GM12875 (cell line): ENCODE results near the gene TMEM8B.

Source experiments
- H3K4me3 ChIP-seq: one replicate; pipeline ENCODE4 v1.5.1; 2011; ENCODE audit warnings: low read depth, low read length, control low read depth
- TF ChIP-seq, protein P1 (sequence below): IDR thresholded peaks from 2 replicates; pipeline ENCODE4 v1.5.1; 2011; ENCODE audit warnings: low read depth, mild to moderate bottlenecking, control low read depth, inconsistent platforms, low read length, moderate library complexity, borderline replicate concordance; ENCODE audit not compliant: insufficient read depth

TMEM8B gene

DNA sequence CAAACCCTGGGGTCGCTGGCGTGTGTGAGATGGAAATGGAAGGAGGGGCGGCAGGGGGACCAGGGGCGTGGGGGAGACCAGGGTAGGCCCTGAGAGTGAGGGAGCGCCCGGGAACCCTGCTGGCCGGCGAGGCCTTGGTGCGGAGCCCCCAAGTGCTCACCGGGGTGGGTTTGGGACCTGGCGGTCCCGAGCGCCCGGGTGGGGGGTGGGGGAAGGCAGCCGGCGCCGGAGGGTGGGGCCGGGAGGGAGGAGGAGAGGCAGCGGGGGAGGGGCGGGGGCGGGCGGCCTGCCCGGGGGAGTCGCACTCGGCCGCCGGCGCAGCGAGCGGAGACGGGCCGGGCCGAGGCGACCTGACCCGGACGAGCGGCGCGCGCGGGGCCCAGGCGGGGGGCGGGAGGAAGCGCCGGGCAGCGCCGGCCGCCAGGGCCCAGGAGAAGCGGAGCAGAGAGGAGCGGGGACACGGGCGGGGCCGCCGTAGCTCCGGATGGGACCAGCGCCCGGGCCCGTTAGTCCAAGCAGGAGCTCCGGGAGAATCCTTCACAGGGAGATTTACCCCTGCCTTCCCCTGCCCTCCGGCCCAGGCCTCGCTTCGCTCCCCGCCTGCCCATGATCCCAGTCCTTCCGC lies 37.6 kb upstream of the TMEM8B start, which contains the start of gene NPR2:
TSS of gene NPR2 (plus strand) at position 295 of the 625 bp plus-strand sequence. CDS start 818 bp downstream, outside the sequence.
- H3K4me3 ChIP-seq, result no peak within 1 kb of the TSS
- TF ChIP-seq, protein P1, sequence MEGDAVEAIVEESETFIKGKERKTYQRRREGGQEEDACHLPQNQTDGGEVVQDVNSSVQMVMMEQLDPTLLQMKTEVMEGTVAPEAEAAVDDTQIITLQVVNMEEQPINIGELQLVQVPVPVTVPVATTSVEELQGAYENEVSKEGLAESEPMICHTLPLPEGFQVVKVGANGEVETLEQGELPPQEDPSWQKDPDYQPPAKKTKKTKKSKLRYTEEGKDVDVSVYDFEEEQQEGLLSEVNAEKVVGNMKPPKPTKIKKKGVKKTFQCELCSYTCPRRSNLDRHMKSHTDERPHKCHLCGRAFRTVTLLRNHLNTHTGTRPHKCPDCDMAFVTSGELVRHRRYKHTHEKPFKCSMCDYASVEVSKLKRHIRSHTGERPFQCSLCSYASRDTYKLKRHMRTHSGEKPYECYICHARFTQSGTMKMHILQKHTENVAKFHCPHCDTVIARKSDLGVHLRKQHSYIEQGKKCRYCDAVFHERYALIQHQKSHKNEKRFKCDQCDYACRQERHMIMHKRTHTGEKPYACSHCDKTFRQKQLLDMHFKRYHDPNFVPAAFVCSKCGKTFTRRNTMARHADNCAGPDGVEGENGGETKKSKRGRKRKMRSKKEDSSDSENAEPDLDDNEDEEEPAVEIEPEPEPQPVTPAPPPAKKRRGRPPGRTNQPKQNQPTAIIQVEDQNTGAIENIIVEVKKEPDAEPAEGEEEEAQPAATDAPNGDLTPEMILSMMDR, result no peak

DNA sequence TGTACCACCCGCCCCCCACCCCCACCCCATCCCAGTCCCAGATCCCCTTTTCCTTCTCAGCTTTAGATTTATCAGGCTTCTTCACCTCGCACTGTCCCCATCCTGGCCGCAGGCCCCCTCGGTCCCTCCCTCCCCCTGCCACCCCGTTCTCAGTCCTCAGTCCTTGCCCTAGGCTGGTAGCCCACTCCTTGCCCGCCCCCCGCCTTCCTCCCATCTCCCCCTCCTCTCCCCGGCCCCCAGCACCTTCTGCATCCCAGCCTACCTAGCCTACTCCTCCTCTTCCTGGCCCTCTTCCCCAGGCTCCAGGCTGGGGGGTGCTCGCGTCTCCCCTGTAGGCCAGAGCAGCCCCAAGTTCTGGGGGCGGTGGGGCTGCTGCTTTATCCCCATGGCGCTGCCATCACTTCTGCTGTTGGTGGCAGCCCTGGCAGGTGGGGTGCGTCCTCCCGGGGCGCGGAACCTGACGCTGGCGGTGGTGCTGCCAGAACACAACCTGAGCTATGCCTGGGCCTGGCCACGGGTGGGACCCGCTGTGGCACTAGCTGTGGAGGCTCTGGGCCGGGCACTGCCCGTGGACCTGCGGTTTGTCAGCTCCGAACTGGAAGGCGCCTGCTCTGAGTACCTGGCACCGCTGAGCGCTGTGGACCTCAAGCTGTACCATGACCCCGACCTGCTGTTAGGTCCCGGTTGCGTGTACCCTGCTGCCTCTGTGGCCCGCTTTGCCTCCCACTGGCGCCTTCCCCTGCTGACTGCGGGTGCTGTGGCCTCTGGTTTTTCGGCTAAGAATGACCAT lies 36.8 kb upstream of the TMEM8B start:
- no peak overlapping the region for H3K4me3 ChIP-seq
- TF ChIP-seq, protein P1, result no peak

DNA sequence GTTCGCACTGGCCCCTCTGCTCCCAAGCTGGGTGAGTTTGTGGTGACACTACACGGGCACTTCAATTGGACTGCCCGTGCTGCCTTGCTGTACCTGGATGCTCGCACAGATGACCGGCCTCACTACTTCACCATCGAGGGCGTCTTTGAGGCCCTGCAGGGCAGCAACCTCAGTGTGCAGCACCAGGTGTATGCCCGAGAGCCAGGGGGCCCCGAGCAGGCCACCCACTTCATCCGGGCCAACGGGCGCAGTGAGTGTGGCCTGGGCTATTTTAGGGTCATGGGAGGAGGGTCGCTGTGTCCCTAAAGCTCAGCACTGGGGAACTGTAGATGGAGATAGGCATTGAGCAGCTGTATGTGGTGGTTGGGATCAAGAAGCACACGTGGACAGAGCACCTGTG lies 36.2 kb upstream of the TMEM8B start:
- TF ChIP-seq, protein P1, result no peak
- H3K4me3 ChIP-seq, result no peak overlapping the region

DNA sequence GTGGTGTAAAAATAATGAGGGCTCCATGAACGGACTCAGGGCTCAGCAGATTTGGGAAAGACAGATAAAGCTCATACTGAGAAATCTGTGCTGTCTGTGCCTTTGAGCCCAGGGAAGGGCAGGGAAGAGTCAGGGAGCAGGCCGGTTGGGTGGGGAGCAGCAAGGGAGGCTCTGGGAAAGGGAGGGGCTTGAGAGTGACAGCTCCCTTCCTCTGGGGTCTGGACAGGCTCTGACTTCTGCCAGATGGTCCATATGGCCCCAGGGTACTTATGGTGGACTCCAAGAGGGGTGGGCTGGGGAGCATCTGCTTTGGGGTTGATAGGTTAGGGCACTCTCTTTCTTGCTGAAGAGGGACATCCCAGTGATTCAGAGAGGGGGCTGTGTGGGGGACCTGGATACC lies 35.6 kb upstream of the TMEM8B start:
- H3K4me3 ChIP-seq, result no peak overlapping the region
- TF ChIP-seq, protein P1, result no peak

DNA sequence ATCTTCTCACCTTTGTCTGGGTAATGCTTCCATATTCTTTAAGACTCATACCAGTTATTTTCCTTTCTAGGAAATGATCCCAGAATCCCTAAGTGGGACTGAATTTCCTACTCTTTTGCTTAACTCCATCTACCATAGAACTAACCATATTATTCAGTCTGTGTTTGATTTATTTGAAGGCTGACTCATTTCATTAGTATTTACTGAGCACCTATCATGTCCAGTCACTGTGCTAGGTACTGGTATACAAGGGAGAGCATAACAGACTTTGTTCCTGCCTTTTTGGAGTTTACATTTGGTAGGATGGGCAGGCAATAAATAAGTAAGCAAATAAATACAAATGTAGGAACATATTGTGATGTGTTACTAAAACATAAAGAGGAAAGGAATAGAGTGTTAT lies 33.3 kb upstream of the TMEM8B start:
- H3K4me3 ChIP-seq, result no peak overlapping the region
- TF ChIP-seq, protein P1, result no peak

DNA sequence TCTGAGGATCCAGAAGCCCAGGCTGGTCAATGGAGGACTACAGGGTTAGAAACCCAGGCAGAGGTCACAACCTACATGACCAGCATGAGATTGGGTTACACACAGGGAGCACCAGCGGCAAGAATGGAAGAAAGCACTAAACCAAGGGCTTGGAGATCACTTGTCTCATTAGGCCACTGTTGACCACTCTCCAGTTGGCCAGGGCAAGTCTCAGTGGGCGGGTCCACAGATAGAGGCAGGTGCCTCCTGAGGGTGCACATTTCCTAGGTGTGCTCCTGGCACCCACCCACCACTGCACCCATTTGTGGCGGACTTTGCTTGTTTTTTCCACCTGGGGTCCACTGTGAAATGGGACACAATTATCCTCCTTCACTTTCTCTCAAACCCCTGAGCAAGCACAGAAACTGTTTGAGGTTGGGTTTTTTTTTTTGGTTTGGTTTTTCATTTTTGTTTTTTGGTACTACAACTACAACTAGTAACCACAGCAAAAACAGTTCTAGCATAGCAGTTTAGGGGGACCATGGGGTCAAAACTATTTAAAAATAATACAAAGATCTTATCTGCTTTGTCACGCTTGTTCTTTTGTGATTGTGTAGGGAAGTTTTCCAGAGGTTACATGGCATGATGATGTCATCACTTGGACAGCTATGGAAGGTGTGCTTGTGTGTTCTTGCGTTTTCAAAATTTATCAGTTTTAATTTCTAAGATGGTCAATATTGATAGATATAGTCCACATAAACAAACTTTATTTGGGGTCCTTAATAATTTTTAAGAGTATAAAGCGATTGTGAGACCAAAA lies 31.5 kb upstream of the TMEM8B start:
- H3K4me3 ChIP-seq, result no peak overlapping the region
- TF ChIP-seq, protein P1, result no peak
